ENCODE data around the gene SLC25A19. TPM values are rescaled to one million over a fixed set of nuclear protein-coding genes. Genes with fewer than 3 reads are reported as not detected.

Gene SLC25A19
- total and polyA plus RNA-seq, 5 donors = 8.4 to 23.5 (median 14.2) TPM

DNA sequence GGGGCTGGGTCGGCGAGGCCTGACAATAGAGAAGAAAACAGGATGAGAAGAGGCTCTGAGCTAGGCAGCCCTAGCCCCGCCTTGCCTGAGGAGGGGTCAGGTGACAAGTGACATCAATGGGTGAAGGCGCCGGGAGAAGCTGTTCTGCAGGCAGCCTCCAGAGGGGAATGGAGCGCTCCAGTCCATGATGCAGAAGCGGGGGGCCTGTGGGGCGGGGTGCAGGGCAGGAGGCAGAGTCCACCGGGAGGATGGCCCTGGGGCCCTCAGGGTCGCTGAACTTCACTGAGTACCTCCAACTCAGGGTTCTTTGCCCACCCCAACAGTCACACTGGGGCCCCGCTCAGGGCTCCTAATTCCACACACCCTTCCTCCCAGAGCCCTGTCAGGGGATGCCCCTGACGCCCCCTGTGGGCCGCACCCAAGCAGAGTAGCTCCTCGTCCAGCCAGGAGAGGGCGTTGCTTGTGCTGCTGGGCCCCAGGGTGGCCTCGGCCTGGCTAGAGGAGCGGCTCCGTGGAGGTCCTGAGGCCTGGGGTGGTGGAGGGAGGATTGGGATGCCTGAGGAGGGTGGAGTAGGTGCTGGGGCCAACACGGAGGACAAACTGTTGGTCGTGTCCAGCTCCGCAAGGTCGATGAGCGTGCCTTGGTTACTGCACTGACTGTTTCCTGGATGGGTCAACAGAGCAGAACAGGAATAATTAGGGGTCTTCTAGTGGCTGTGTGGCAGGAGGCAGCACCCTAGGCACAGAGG is 48.7 kb downstream of the SLC25A19 start:
- Histone ChIP-seq H3K27ac (ENCODE audit: low read length) (no peak overlapping the region), H3K4me1 (ENCODE audit: control insufficient read depth, insufficient read depth, low read length) (peaks cover 3% of the 10 kb centered on the region), H3K27me3 (ENCODE audit: control insufficient read depth, insufficient read depth) (no peaks in the 10 kb centered on the region), H3K4me3 (ENCODE audit: low read length) (no peak overlapping the region), H3K9me3 (ENCODE audit: control insufficient read depth, low read length) (no peaks in the 10 kb centered on the region)
- intact Hi-C loops (cut with DNase I) = no loop called here
- peak in 2 of 3 donors; percentile 66 for DNase-seq
- WGBS = 61% methylated on average over 23 of the region's 23 CpGs
- ATAC-seq = peak in 1 of 2 donors; percentile 2

DNA sequence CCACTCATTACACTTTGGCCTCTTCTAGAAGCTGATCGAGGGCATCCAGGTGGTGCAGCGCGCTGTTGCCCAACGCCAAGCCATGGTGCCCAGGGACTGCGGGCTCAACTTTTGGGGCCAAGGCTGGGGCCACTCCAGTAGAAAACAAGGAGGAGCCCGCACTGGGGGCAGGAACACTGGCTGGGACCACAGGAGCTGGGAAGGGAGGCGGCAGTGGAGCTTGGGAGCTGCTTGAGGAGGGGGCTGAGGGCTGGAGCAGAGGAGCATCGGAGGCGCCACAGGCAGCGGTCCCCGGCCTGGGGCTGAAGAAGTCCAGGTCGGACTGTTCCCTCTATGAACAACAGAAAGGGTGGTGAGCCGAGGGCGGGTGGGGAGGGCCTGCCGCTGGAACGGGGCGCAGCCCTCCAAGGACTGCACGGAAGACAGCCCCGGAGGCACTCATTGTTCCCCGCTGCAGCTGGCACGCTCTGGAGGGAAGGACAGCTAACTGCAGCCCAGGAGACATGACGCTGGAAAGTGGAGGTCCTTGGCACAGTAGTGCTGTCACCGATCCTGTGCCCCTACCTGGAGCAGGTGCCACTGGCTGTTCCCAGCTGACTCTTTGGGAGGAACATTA is 49.3 kb downstream of the SLC25A19 start:
- Histone ChIP-seq H3K4me3 (ENCODE audit: low read length) (no peak overlapping the region), H3K27ac (ENCODE audit: low read length) (no peak overlapping the region), H3K27me3 (ENCODE audit: control insufficient read depth, insufficient read depth) (no peaks in the 10 kb centered on the region), H3K4me1 (ENCODE audit: control insufficient read depth, insufficient read depth, low read length) (peaks cover 3% of the 10 kb centered on the region), H3K9me3 (ENCODE audit: control insufficient read depth, low read length) (no peaks in the 10 kb centered on the region)
- WGBS = 90% methylated on average over 23 of the region's 23 CpGs
- DNase-seq (peak in 1 of 3 donors; percentile 58), ATAC-seq (no peak)
- intact Hi-C loops (cut with DNase I) = no loop called here

DNA sequence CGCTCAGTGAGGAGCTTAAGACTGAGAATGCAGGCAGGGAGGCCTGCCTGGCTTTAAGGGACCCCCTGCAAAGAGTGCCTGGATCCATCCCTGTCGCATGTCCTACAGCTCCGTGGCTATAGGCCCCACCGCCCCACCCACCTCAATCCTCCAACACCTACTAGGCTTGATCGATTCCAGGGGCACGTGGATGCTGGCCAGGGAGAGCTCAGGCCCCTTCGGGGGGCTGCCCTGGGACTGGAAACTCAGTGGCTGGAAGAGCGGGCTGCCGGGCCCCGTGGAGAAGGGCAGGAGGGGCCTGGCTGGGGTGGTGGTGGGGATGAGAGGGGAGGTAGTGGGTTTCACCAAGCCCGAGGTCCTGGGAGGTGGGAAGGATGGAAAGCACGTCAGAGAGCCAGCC is 50.0 kb downstream of the SLC25A19 start:
- intact Hi-C loops (cut with DNase I) = no loop called here
- Histone ChIP-seq H3K27ac (ENCODE audit: low read length) (no peak overlapping the region), H3K27me3 (ENCODE audit: control insufficient read depth, insufficient read depth) (no peaks in the 10 kb centered on the region), H3K9me3 (ENCODE audit: control insufficient read depth, low read length) (no peaks in the 10 kb centered on the region), H3K4me3 (ENCODE audit: low read length) (no peak overlapping the region), H3K4me1 (ENCODE audit: control insufficient read depth, insufficient read depth, low read length) (peaks cover 3% of the 10 kb centered on the region)
- ATAC-seq (peak in 1 of 2 donors; percentile 1), DNase-seq (peak in 1 of 3 donors; percentile 48)
- 78% methylated on average over 12 of the region's 12 CpGs for WGBS

DNA sequence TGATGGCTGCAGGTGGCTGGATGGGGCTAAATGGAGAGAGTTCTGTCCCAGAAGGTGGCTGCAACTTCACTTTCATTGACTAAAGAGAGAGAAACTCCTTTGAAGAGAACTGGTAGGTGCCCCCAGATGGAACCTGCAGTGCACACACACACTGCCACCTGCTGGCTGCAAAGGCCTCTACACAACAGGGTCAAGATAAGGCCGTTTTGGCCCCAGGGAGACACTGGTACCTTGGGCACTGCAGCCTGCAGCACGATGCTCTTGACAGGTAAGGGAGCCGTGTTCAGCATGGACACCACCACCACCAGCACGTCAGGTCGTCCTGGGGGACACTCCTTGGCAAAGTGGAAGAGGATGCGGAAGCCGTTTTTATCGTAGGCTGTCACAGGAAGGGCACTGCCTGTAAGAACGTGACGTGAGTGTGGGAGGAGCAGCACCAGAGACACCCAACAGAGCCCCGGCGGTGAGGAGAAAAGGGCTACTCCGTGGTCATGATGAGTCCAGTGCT is 50.5 kb downstream of the SLC25A19 start:
- Histone ChIP-seq H3K27me3 (ENCODE audit: control insufficient read depth, insufficient read depth) (no peaks in the 10 kb centered on the region), H3K4me1 (ENCODE audit: control insufficient read depth, insufficient read depth, low read length) (peaks cover 3% of the 10 kb centered on the region), H3K27ac (ENCODE audit: low read length) (no peak overlapping the region), H3K4me3 (ENCODE audit: low read length) (no peak overlapping the region), H3K9me3 (ENCODE audit: control insufficient read depth, low read length) (no peaks in the 10 kb centered on the region)
- WGBS = 36% methylated on average over 13 of the region's 13 CpGs
- ATAC-seq = peak; percentile 56 to 57
- DNase-seq = peak; percentile 51 to 78 (median 78)
- intact Hi-C loops (cut with DNase I) = no loop called here

DNA sequence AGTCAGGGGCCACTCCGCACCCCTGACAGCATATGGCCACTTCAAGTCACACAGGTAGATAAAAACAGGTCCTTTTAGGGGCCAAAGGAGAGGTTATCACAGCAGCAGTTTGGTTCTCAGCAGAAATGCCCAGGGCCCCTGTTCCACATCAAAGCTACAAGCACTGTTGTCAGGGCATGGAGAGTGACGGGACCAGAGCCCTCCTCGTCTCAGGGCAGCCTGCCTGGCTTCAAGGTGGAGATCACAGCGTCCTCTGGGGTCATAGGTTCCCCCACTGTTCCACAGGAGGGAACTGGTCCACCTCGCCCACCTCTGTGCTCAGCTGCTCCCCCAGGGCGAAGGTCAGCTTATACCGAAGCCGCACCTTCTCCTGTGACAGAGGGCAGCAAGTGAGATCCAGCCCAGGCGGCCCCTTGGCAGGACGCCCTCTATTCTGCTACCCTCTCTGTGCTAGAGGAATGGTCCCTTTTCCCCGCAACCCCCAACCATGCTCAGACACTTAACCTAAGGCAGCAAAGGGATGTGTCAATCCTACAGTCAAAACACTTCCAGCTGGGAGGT is 51.1 kb downstream of the SLC25A19 start:
- ATAC-seq (no peak), DNase-seq (peak in 1 of 3 donors; percentile 63)
- Histone ChIP-seq H3K4me3 (ENCODE audit: low read length) (no peak overlapping the region), H3K4me1 (ENCODE audit: control insufficient read depth, insufficient read depth, low read length) (peaks cover 3% of the 10 kb centered on the region), H3K27me3 (ENCODE audit: control insufficient read depth, insufficient read depth) (no peaks in the 10 kb centered on the region), H3K27ac (ENCODE audit: low read length) (peak overlapping the region; percentile 16), H3K9me3 (ENCODE audit: control insufficient read depth, low read length) (no peaks in the 10 kb centered on the region)
- 77% methylated on average over 11 of the region's 11 CpGs for WGBS
- intact Hi-C loops (cut with DNase I) = no loop called here

DNA sequence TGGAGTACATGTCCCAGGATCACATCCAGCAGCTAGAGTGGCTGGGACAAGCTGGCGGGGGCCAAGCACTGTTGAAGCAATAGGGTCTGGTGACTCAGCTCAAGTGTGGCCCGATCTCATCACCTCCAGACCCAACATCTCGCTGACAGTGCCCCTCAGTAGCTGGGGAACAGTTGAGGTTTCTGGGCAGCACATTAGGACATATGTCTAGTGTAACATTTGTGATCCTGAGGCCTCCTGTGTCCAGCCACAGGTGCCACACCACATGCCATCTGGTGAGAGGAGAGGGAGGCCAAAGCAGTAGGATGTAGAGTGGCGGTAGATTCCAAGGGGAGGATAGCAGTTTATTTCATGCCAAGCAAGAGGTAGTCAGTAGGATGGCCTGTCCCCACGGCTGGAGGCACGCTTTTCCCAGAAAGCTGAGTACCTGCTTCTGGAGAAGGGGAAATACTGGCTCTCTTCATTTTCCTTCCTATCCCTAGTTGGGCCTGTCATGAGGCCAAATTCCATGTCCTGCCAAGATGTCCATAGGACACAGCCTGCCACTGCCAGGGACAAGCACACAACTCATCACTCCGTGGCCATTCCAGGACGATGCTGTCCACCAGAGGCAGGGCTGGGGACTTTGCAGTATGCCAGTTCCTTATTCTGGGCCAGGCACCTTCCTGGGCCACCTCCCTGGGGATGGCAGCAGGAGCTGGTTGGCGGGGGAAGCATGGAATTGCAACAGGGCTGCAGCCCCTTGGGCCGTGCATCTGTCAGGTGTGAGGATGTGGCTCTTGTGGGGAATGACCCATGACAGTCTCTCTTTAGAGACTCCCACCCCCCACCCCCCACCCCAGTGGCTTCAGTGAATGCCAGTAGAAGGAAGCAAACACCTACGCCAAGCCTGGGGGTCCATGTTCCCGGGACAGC is 51.9 kb downstream of the SLC25A19 start:
- H3K4me3 ChIP-seq (ENCODE audit: low read length) = no peak overlapping the region
- intact Hi-C loops (cut with DNase I) = no loop called here
- 57% methylated on average over 12 of the region's 12 CpGs for WGBS
- peaks cover 3% of the 10 kb centered on the region for H3K4me1 ChIP-seq (ENCODE audit: control insufficient read depth, insufficient read depth, low read length)
- no peaks in the 10 kb centered on the region for H3K9me3 ChIP-seq (ENCODE audit: control insufficient read depth, low read length)
- DNase-seq = peak; percentile 36 to 79 (median 69)
- ATAC-seq = peak; percentile 50 to 74
- H3K27me3 ChIP-seq (ENCODE audit: control insufficient read depth, insufficient read depth) = no peaks in the 10 kb centered on the region
- H3K27ac ChIP-seq (ENCODE audit: low read length) = peak overlapping the region; percentile 58

DNA sequence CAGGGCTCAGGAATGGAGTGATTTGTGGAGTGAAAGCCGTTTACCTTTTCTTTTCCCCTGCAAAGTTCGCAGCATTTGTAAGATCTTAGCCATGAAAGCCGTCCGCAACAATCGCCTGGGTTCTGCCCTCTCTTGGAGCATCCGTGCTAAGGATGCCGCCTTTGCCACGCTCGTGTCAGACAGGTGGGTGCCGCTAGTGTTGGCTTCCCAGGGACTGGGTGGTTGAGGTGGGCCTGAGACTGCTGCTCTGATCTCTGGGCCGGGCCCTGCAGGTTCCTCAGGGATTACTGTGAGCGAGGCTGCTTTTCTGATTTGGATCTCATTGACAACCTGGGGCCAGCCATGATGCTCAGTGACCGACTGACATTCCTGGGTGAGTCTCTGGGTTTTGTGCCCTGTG is 56.4 kb downstream of the SLC25A19 start:
- WGBS = 96% methylated on average over 13 of the region's 13 CpGs

DNA sequence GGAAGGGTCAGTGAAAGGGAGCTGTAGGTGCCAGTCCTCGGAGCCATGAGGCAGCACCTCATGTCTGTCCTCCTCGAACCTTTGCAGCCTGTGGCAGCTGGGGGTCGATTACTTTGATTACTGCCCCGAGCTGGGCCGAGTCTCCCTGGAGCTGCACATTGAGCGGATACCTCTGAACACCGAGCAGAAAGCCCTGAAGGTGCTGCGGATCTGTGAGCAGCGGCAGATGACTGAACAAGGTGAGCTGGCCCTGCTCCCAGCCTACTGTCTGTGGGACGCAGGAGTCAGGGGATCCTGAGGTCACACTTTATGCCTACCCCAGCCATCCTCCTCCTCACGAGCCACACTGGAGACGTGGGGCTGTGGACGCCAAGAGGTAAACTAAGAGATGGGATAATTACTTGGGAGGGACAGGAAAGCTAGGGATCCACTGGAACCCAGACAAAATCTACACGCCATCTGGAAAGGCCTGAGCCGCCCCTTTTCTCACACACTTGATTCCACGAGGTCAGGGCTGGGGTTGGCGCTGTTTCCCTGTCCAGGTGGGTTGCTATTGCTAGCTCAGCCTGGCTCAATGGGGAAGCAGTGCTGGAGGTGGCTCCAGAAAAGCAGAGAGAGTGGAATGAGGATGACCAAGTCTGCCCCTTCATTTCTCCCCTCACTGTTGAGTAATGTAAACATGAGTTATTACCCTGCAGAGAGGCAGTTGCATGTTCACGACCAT is 57.3 kb downstream of the SLC25A19 start:
- no peak for ATAC-seq
- WGBS = 93% methylated on average over 18 of the region's 18 CpGs
- no peak overlapping the region for H3K4me3 ChIP-seq (ENCODE audit: low read length)
- no peaks in the 10 kb centered on the region for H3K4me1 ChIP-seq (ENCODE audit: control insufficient read depth, insufficient read depth, low read length)
- intact Hi-C loops (cut with DNase I) = no loop called here
- H3K27ac ChIP-seq (ENCODE audit: low read length) = no peak overlapping the region
- H3K9me3 ChIP-seq (ENCODE audit: control insufficient read depth, low read length) = no peaks in the 10 kb centered on the region
- H3K27me3 ChIP-seq (ENCODE audit: control insufficient read depth, insufficient read depth) = no peaks in the 10 kb centered on the region
- peak in 1 of 3 donors; percentile 40 for DNase-seq

More for the DNA sequence above, 56.4 kb downstream of the SLC25A19 start:
- no peak overlapping the region for H3K4me3 ChIP-seq (ENCODE audit: low read length)
- no peaks in the 10 kb centered on the region for H3K9me3 ChIP-seq (ENCODE audit: control insufficient read depth, low read length)
- no peak overlapping the region for H3K27ac ChIP-seq (ENCODE audit: low read length)
- ATAC-seq (no peak), DNase-seq (no peak)
- no peaks in the 10 kb centered on the region for H3K4me1 ChIP-seq (ENCODE audit: control insufficient read depth, insufficient read depth, low read length)
- intact Hi-C loops (cut with DNase I) = no loop called here
- no peaks in the 10 kb centered on the region for H3K27me3 ChIP-seq (ENCODE audit: control insufficient read depth, insufficient read depth)

DNA sequence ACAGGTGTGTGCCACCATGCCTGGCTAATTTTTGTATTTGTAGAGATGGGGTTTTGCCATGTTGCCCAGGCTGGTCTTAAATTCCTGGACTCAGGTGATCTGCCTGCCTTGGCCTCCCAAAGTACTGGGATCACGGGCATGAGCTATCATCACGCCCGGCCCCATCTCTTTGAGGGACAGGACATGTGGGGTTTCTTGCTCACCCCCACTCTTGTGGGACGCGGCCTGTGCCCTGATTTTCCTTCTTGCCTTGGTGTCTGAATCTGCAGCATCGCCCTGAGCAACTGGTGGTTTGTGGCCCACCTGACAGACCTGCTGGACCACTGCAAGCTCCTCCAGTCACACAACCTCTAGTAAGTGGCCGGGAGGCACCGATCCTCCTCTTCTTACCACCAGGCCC is 58.2 kb downstream of the SLC25A19 start:
- DNase-seq (no peak), ATAC-seq (no peak)
- intact Hi-C loops (cut with DNase I) = no loop called here
- 97% methylated on average over 8 of the region's 8 CpGs for WGBS
- H3K9me3 ChIP-seq (ENCODE audit: control insufficient read depth, low read length) = no peaks in the 10 kb centered on the region
- H3K4me3 ChIP-seq (ENCODE audit: low read length) = no peak overlapping the region
- no peak overlapping the region for H3K27ac ChIP-seq (ENCODE audit: low read length)
- no peaks in the 10 kb centered on the region for H3K27me3 ChIP-seq (ENCODE audit: control insufficient read depth, insufficient read depth)
- no peaks in the 10 kb centered on the region for H3K4me1 ChIP-seq (ENCODE audit: control insufficient read depth, insufficient read depth, low read length)

DNA sequence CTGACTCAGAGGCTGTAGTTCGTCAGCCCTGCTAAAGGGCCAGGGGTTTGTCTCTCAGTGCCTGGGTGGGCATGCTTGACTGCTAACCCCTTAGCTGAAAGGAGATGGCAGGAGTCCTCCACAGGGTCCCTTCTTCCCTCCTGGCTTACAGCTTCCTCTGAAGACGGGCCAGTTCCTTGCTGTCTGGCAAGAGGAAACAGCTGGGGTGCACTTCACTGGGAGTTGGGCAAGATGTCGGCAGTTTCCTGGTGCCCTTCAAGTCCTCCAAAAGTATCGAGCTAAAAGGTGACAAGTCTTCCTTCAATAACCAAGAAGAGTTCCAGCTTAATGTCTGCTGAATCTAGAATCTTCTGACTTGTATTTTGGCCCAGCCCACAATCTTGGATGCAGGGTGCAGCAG is 60.4 kb downstream of the SLC25A19 start:
- Histone ChIP-seq H3K9me3 (ENCODE audit: control insufficient read depth, low read length) (no peaks in the 10 kb centered on the region), H3K4me3 (ENCODE audit: low read length) (no peak overlapping the region), H3K27me3 (ENCODE audit: control insufficient read depth, insufficient read depth) (no peaks in the 10 kb centered on the region), H3K27ac (ENCODE audit: low read length) (peak overlapping the region; percentile 50), H3K4me1 (ENCODE audit: control insufficient read depth, insufficient read depth, low read length) (no peaks in the 10 kb centered on the region)
- intact Hi-C loops (cut with DNase I) = no loop called here
- DNase-seq (peak in 1 of 3 donors; percentile 63), ATAC-seq (peak; percentile 36 to 39)
- WGBS = 63% methylated on average over 4 of the region's 4 CpGs
